ENCODE measurements around the gene TMEM255B. TPM values are rescaled to one million over a fixed set of nuclear protein-coding genes. Genes with fewer than 3 reads are reported as not detected.
A peak's percentile ranks its signal among the peaks of the same experiment; 100 is the strongest.

TMEM255B gene
- total and polyA plus RNA-seq, 9 of the 15 experiments (the other 6 are each of a cell fraction or from before 2014, with no cell fraction given): 0.01 to 0.75 (median 0.23) TPM

- TF ChIP-seq TSHZ1 (CRISPR knock-in tag; IDR thresholded peaks at IDR 0.05) (no peak), ZNF668 (CRISPR knock-in tag; IDR thresholded peaks at IDR 0.05) (no peak), SNRNP70 (optimal IDR thresholded peaks at IDR 0.05; ENCODE audit: low read depth, low read length) (no peak), BRF2 (IDR thresholded peaks at IDR 0.05; ENCODE audit: borderline replicate concordance, insufficient read depth, insufficient read length) (no peak), ZNF764 (CRISPR knock-in tag; IDR thresholded peaks at IDR 0.05; ENCODE audit: low read depth) (no peak), SETDB1 (IDR thresholded peaks at IDR 0.05; ENCODE audit: low read length) (no peak), NFIC (IDR thresholded peaks at IDR 0.05) (no peak), NUFIP1 (IDR thresholded peaks at IDR 0.05; ENCODE audit: partially characterized antibody) (no peak), CBFA2T2 (conservative IDR thresholded peaks at IDR 0.05) (no peak), MEIS2 (IDR thresholded peaks at IDR 0.05; ENCODE audit: partially characterized antibody) (peak; percentile 69), ZNF77 (CRISPR knock-in tag; IDR thresholded peaks at IDR 0.05) (no peak)
- TF ChIP-seq, protein P1, sequence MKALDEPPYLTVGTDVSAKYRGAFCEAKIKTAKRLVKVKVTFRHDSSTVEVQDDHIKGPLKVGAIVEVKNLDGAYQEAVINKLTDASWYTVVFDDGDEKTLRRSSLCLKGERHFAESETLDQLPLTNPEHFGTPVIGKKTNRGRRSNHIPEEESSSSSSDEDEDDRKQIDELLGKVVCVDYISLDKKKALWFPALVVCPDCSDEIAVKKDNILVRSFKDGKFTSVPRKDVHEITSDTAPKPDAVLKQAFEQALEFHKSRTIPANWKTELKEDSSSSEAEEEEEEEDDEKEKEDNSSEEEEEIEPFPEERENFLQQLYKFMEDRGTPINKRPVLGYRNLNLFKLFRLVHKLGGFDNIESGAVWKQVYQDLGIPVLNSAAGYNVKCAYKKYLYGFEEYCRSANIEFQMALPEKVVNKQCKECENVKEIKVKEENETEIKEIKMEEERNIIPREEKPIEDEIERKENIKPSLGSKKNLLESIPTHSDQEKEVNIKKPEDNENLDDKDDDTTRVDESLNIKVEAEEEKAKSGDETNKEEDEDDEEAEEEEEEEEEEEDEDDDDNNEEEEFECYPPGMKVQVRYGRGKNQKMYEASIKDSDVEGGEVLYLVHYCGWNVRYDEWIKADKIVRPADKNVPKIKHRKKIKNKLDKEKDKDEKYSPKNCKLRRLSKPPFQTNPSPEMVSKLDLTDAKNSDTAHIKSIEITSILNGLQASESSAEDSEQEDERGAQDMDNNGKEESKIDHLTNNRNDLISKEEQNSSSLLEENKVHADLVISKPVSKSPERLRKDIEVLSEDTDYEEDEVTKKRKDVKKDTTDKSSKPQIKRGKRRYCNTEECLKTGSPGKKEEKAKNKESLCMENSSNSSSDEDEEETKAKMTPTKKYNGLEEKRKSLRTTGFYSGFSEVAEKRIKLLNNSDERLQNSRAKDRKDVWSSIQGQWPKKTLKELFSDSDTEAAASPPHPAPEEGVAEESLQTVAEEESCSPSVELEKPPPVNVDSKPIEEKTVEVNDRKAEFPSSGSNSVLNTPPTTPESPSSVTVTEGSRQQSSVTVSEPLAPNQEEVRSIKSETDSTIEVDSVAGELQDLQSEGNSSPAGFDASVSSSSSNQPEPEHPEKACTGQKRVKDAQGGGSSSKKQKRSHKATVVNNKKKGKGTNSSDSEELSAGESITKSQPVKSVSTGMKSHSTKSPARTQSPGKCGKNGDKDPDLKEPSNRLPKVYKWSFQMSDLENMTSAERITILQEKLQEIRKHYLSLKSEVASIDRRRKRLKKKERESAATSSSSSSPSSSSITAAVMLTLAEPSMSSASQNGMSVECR (CRISPR knock-in tag; IDR thresholded peaks at IDR 0.05): no peak
- TF ChIP-seq, protein P2, sequence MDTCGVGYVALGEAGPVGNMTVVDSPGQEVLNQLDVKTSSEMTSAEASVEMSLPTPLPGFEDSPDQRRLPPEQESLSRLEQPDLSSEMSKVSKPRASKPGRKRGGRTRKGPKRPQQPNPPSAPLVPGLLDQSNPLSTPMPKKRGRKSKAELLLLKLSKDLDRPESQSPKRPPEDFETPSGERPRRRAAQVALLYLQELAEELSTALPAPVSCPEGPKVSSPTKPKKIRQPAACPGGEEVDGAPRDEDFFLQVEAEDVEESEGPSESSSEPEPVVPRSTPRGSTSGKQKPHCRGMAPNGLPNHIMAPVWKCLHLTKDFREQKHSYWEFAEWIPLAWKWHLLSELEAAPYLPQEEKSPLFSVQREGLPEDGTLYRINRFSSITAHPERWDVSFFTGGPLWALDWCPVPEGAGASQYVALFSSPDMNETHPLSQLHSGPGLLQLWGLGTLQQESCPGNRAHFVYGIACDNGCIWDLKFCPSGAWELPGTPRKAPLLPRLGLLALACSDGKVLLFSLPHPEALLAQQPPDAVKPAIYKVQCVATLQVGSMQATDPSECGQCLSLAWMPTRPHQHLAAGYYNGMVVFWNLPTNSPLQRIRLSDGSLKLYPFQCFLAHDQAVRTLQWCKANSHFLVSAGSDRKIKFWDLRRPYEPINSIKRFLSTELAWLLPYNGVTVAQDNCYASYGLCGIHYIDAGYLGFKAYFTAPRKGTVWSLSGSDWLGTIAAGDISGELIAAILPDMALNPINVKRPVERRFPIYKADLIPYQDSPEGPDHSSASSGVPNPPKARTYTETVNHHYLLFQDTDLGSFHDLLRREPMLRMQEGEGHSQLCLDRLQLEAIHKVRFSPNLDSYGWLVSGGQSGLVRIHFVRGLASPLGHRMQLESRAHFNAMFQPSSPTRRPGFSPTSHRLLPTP (IDR thresholded peaks at IDR 0.05; ENCODE audit: borderline replicate concordance, extremely low read depth, insufficient read length): no peak
Observed at GRCh38 chr13:113786262-113786841, 27.3 kb downstream of the TMEM255B start (continued).
